Panc1 (cell line): ENCODE results near the gene IRX6.

Source experiments
- POLR2AphosphoS5 ChIP-seq: IDR thresholded peaks from 2 replicates; pipeline ENCODE4 v1.6.1; 2012; ENCODE audit warnings: mild to moderate bottlenecking, low read depth, low read length, moderate library complexity
- REST ChIP-seq, 2 experiments: IDR thresholded peaks; 2 replicates each; pipeline ENCODE4 v1.6.1; 2011 to 2012; ENCODE audit warnings: low read depth in 2 of 2, control low read depth in 1 of 2, low read length in 1 of 2, mild to moderate bottlenecking in 1 of 2, moderate library complexity in 1 of 2; ENCODE audit not compliant: insufficient read depth in 1 of 2
- SIN3A ChIP-seq: IDR thresholded peaks from 2 replicates; pipeline ENCODE4 v1.6.1; 2012; ENCODE audit warnings: low read depth, mild to moderate bottlenecking, low read length, moderate library complexity, borderline replicate concordance; ENCODE audit not compliant: insufficient read depth
- TCF7L2 ChIP-seq: IDR thresholded peaks from 2 replicates; pipeline ENCODE4 v1.6.1; 2011; ENCODE audit warnings: mild to moderate bottlenecking, low read depth, low read length, inconsistent platforms
- TF ChIP-seq, protein P1 (sequence below): fragments of 450-650 bp; IDR thresholded peaks from 2 replicates; pipeline ENCODE4 v1.5.1; 2017; ENCODE audit warnings: mild to moderate bottlenecking

DNA sequence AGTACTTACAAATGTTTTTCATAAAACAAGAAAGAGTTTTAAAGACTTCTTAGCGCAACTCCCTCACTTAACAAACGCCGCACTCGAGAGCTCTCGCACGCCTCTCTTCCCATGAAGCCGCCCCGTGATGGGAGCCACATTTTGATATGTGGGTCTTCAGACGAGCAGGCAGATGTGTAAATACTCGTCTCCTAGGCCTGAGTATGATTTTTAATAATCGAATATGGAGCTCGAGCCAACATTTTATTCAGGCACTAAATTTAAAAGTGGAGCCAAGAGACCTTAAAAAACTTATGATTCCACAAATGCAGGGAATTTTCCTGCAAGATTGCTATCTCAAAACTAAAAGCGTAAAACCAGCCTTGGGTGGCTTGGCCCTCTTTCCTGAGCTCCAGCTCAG lies 55.4 kb downstream of the IRX6 start:
- TF ChIP-seq, protein P1, sequence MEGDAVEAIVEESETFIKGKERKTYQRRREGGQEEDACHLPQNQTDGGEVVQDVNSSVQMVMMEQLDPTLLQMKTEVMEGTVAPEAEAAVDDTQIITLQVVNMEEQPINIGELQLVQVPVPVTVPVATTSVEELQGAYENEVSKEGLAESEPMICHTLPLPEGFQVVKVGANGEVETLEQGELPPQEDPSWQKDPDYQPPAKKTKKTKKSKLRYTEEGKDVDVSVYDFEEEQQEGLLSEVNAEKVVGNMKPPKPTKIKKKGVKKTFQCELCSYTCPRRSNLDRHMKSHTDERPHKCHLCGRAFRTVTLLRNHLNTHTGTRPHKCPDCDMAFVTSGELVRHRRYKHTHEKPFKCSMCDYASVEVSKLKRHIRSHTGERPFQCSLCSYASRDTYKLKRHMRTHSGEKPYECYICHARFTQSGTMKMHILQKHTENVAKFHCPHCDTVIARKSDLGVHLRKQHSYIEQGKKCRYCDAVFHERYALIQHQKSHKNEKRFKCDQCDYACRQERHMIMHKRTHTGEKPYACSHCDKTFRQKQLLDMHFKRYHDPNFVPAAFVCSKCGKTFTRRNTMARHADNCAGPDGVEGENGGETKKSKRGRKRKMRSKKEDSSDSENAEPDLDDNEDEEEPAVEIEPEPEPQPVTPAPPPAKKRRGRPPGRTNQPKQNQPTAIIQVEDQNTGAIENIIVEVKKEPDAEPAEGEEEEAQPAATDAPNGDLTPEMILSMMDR, result no peak
- TF ChIP-seq POLR2AphosphoS5 (no peak), SIN3A (no peak), REST (IDR thresholded peaks at IDR 0.05; ENCODE audit: insufficient read depth in 1 of 2, low read depth in 2 of 2, low read length in 1 of 2) (no peak), TCF7L2 (no peak)
